Uterus (tissue), 2 donors: Measurements from ENCODE around the gene STIMATE.

ENCODE experiments used
- POLR2A ChIP-seq, 2 donors: fragments of 450-650 bp; IDR thresholded peaks; one replicate each; pipeline ENCODE4 v1.6.1; 2016; ENCODE audit warnings: antibody characterized with exemption in 2 of 2, mild to moderate bottlenecking in 1 of 2, moderate library complexity in 1 of 2
- TF ChIP-seq, protein P1 (sequence below), 4 experiments: fragments of 200-600 bp in 2 of 4; fragments of 450-650 bp in 2 of 4; sonication (generic) in 2 of 4; IDR thresholded peaks; one replicate each; pipeline ENCODE4 v1.5.1; 2016 to 2019; ENCODE audit warnings: antibody characterized with exemption in 4 of 4, mild to moderate bottlenecking in 2 of 4, moderate library complexity in 1 of 4

- TF ChIP-seq, protein P1, sequence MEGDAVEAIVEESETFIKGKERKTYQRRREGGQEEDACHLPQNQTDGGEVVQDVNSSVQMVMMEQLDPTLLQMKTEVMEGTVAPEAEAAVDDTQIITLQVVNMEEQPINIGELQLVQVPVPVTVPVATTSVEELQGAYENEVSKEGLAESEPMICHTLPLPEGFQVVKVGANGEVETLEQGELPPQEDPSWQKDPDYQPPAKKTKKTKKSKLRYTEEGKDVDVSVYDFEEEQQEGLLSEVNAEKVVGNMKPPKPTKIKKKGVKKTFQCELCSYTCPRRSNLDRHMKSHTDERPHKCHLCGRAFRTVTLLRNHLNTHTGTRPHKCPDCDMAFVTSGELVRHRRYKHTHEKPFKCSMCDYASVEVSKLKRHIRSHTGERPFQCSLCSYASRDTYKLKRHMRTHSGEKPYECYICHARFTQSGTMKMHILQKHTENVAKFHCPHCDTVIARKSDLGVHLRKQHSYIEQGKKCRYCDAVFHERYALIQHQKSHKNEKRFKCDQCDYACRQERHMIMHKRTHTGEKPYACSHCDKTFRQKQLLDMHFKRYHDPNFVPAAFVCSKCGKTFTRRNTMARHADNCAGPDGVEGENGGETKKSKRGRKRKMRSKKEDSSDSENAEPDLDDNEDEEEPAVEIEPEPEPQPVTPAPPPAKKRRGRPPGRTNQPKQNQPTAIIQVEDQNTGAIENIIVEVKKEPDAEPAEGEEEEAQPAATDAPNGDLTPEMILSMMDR (IDR thresholded peaks at IDR 0.05): no peak
- no peak for TF ChIP-seq POLR2A (IDR thresholded peaks at IDR 0.05)
These were observed 29.2 kb upstream of the STIMATE start for GRCh38 chr3:52926554-52926953.
